Hypothalamus (tissue), 51 donors: ENCODE results near the gene CCR1.
"Not testable (repeated sequence)": the region's sequence is repeated elsewhere in the genome, so short reads cannot be mapped to it uniquely, and the experiment has no call there.

ENCODE experiments used
- DNase-seq, 51 donors: peaks; one replicate each; lab custom pipeline; 2025; lab: John Stamatoyannopoulos, UW

Gene CCR1

DNA sequence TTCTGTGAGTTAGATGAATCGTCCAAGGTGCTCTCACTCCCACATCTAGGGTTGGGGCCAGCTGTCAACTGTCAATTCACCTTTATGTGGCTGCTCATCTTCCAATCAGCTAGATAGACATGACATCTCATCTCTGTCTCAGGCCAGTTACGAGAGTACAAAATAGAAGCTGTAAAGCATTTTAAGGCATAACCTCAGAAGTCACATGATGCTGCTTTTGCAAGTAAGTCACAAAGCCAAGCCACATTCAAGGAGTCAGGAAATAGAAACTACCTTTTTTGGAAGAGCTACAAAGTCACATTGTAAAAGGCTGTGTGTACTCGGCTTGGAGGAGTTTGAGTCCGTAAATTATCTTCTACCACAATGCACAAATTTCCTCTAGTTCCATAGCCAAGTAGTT, 5.1 kb upstream of the CCR1 start:
- DNase-seq: no peak

DNA sequence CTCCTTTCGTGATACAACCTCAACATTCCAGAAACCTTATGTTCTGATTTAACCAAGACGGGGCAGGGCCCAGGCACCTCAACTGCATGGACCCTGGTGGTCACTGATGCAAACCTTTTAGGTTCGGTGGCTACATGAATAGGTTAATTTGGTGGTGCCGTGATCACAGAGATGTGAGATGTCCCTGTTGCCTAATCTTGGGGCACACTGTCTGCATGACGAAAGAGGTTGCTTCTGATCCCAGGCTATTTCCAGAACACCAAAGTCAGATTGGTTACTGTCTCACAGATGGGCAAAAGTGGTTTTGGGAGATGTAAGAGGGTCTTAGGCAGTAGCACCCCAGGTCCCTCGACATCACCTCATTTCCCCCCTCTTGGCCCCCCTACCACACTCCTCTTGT, 4.0 kb upstream of the CCR1 start:
- no peak for DNase-seq

DNA sequence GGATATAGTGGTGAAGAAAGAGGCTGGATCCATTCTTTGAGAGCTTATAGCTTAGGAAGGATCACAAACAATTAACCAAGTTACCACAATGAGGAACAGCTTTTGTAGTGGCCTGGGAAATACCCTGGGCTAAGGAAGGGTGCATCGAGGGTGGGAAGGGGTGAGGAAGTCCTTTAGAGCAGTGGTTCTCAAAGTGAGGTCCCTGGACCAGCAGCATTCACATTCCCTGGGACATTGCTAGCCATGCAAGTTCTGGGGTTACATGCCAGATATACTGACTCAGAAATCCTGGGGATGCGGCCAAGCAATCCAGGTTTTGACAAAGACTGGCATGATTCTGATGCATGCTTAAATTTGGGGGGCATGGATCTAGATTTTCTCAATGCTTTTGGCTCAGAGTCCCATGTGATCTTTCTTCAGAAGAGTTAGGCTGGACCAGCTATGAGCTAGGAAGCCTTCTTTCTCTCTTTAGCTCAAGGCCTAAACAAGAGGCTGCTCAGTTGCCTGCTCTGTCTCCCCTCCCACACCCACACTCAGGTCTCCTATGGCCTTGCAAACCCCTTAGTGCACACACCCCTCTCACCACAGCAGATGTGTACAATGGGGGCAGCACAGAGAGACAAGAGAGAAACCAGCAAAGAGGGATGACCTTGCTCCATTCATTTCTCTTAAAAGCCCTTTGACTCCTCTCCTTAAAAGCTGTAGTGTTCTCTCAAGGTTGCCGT, 1.8 kb upstream of the CCR1 start:
- DNase-seq: no peak

DNA sequence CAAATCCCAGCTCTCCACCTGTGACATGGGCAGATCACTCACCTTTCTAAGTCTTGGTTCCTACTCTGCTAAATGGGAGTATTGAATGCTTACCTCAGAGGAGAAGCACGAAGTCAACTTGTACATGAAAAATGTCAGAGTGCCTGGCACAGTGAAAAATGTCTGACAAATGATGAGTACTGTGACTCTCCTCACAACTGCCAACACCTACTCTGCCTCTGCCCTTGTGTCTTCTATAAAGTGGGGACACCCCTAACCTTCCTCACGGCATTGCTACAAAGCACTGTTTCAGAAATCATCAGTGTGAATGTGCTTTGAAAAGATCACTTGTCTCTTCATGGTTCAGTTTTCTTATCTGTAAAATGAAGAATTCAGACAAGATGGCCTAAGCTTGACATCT, 940 bp upstream of the CCR1 start:
- DNase-seq: no peak

DNA sequence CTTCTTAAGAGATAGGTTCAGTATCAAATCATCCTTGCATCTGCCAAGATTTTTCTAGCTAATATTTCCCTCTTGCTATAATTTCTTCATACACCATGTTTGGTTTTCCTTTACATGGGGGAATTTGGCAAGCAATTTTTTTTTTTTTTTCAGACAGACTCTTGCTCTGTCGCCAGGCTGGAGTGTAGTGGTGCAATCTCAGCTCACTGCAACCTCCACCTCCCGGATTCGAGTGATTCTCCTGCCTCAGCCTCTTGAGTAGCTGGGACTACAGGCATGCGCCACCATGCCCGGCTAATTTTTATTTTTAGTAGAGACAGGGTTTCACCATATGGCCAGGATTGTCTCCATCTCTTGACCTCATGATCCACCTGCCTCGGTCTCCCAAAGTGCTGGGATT, 599 bp downstream of the CCR1 start:
- not testable (repeated sequence) for DNase-seq

DNA sequence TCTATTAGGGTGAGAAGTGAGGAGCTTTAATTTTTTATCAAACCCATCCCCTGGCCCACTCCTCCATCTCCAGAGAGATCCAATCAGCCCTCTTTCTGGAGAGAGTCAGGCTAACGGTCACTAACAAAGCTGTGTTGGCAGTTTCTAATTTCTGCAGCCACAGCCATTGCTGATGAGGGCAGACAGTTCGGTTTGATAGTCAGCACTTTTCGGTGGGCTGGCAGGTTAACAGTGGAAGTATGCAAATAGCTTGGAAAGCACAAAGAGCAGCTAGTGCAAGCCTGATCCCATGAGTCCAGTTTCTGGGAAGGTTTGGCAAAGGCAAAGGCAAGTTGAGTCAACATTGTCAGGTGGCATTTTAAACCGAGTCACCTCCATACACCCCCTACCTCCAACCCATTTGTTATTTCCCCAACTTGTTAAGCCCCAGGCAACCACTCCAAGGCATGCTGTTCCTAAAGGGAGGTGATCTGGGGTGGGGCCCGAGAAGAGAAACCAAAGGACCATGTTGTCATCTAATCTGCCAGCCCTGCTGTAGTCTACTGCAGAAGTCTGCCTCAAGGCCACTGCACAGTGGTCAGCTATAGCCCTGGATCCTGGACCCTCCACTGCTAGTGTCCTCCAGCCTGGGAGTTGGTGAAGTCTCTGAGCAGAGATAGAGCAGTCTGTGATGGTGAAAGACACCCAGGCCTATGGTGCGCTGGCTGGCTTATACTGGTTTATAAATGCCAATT, 1.7 kb downstream of the CCR1 start:
- DNase-seq: peak in 1 of 51 donors; percentile 10

DNA sequence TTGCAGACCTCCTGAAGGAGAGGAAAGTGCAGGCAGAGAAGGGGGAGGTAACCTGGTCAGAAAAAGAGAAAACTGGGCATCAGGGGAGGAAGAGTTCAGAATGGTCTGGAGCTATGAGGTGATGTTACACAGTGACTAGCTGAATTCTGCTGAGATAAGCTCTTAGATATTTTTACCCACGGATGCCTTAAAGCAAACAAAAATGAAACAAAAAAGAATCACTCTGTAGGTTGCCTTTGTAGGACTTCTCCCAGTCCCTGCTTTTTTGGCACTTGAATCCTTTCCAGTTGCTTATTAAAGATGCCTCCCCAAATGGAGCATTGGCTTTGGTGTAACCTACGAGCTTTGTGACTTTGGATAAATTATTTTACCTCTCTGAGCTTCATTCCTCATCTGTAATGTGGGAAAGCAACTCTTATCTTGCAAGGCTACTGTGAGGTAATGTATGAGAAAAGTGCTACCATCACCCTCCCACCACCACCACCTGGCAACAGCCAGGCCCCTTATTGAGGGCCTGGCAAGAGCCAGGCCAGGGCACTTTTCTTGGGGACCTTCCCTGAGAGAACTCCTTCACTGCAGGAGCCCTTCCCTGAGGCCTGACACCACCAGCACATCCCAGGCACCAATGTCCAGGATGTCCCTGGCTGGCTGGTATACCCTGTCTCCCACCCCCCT, 2.7 kb downstream of the CCR1 start:
- no peak for DNase-seq

DNA sequence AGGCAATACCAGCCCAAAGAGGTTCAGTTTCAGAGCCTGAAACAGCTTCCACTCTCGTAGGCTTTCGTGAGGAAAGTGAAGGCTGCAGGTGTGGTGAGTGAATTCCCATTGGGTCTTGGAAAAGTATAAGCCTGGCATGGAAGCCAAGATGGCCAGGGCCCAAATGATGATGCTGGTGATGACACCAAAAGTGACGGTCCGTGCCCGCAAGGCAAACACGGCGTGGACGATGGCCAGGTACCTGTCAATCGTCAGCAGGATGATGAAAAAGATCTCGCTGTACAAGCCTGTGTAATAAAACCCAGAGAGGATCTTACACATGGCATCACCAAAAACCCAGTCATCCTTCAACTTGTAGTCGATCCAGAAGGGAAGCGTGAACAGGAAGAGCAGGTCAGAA, 4.4 kb downstream of the CCR1 start:
- DNase-seq: no peak

DNA sequence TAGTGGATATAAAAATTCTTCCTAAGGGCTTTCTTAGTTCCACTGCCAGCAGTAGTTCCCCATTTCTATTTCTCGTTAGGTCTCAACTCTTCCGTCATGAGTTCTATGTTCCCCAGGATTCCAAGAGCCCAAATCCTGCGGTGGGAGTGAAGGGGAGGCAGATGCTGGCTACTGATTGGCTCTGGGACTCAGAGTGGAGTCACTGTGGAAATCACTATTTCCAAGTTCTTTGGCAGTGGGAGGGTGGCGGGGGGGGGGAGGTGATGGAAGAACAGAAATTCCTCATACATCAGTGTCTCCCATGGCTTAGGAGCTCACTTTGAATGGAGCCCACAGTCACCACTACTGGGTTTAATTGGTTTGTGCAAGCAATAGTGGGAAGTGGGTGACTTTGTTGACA, 5.6 kb downstream of the CCR1 start:
- no peak for DNase-seq

DNA sequence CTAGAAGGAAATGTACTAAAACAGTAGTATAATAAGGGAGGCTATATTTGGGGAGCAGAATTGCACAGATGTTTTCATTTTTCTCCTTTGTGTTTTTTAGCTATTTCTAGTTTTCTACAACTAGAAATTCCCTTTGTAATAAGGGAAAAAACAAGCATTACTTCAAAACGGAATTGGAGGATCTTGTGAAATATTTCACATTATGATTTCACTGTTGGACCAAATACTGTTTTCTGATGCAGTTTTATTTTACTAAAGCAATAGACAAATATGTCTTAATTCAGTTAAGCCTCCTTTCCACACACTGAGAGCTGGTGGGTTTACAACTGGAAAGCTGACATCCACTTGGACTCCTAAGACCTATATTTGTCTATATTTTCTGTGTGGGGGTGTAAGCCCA, 7.3 kb downstream of the CCR1 start:
- DNase-seq: no peak

DNA sequence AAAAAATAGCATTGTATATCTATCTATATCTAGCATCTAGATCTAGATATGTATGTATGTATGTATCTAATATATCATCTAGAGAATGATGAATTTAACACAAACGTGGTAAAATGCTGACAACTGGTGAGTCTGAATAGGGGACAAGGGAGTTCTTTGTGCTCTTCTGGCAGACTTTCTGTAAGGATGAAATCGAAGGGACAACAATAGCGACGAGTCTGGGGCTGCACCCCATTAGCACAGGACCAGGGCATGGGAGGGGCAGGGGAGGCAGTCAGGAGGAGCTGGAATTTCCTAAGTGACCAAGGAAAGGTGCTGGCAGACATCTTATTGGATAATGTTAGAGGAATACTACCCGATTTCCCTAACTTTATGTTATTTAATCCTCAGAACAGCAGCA, 7.9 kb downstream of the CCR1 start:
- DNase-seq: peak in 1 of 51 donors; percentile 12

DNA sequence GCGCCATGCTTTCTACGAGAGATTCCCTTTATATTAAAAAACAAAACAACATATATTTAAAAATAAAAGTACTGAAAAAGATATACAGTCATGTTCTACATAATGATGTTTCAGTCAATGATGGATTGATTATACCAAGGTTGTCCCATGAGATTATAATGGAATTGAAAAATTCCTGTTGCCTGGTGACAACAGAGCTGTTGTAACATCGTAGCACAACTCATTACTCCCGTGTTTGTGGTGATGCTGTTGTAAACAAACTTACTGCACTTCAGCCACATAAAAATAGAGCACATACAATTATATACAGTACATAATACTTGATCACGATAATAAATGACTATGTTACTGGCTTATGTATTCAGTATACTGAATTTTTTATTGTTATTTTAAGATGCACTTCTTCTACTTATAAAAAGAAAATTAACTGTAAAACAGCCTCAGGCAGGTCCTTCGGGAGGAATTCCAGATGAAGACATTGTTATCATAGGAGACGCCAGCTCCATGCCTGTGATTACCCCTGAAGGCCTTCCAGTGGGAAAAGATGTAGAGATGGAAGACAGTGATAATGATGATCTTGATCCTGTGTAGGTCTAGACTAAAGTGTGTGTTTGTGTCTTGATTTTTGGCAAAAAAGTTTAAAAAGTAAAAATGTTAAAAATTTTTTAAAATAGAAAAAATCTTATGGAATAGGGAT, 11.7 kb downstream of the CCR1 start:
- no peak for DNase-seq

DNA sequence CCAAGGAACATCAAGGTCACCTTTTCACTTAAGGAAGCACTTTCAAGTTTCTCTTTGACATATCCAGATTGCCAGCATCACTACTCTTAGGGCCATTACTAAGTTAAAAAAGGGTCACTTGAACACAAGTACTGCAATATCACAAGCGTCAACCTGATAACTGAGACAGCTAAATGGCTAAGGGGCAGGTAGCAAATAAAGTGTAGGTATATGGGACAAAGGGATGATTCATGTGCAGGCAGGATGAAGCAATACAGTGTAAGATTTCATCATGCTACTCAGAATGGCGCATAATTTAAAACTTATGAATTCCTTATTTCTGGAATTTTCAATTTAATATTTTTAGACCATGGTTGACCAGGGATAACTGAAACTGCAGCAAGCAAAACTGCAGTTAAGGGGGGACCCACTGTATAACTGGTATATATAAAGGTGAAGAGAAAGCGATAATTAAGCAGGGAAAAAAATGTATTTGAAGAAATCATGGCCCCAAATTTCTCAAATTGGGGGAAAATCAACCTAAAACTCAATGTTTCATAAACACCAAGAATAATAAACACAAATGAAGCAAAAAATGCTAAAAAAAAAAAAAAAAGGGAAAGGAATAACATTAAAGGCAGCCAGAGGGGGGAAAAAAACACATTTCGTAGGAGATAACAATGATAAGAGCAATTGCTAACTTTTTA, 13.1 kb downstream of the CCR1 start:
- DNase-seq: no peak

DNA sequence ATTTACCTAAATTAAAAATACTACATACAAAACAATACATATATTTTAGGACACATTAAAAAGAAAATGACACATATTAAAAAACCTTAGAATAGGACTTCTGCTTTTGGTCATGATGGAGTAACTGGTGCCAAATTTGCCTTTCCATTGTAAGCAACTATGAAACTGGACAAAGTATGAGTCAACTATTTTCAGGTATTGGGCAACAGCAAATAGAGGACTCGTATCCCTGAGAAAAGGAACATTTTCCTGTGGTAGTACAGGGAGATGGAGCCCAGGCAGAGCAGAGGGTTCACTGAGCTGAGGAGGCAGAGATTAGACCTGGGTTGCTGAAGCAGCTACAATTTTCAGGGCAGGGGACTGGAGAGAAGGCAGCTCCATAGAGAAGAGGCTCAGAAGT, 14.7 kb downstream of the CCR1 start:
- no peak for DNase-seq

DNA sequence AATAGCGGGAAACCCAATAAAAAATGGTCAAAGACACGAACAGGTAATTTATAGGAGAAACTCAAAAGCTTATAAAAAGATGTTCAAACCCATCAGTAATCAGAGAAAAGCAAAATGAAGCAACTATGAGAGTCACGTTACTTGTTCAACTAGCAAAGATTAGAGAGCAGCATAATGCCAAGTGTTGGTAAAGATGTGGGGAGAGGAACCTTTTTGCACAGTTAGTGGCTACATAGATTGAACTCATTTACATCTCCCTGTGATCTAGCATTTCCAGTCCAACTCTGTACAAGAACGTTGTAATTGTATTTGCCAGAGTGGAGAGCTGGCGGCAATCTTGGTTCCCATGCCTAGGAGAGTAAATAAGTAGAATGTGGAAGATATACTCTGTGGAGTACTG, 15.2 kb downstream of the CCR1 start:
- DNase-seq: no peak

DNA sequence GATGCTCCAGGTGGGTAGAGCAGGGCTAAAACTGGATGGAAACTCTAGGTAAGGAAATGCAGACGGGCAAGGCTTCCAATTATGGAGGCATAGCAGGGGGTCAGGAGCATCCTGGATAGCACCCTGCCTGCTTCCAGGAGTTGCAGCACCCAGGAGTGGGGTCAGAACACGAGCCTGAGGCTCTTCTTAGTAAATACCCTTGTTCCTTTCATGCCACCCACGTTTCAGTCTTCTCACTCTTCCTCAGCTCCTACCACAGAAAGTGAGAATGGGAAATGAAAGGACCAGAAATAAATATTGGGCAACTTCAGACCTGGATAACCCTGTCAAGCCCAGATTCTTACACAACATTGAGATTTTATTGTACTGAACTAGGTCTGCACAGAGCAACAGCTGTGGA, 16.4 kb downstream of the CCR1 start:
- DNase-seq: no peak

DNA sequence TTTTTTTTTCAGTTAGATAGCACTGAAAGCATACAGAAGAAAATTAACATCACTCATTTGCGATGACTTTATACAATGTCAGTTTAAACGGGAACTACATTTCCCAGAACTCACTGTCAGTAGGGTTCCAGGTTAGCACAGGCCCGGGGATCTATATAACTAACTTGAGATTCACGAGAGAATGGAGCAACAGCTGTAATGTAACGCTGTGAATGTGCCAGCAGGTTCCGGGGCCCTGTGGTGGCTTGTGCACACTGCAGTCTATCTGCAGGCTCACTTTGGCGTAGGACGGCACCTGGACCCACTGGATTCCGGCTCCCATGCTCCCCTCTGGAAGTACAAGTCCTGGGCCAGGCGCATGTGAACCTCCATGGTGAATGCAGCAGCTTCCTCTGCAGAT, 19.4 kb downstream of the CCR1 start:
- no peak for DNase-seq

DNA sequence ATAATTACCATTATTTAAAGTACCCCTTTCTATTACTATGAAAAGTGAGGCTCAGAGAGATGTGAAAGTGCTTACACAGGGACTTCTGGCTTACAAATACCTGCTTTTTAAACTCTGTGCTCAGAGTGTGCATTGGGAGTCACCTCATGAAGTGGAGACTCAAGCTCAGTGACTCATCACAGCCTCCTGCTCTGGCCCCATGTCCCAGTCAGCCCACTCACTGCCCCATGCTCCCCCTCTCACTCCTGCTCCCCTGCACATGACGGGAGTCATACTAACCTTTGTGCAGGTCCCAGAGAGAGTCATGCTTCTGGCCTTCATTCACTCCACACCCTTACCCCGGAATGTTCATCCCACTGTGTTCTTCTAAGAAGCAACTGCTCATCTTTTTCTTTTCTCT, 20.2 kb downstream of the CCR1 start:
- DNase-seq: no peak

DNA sequence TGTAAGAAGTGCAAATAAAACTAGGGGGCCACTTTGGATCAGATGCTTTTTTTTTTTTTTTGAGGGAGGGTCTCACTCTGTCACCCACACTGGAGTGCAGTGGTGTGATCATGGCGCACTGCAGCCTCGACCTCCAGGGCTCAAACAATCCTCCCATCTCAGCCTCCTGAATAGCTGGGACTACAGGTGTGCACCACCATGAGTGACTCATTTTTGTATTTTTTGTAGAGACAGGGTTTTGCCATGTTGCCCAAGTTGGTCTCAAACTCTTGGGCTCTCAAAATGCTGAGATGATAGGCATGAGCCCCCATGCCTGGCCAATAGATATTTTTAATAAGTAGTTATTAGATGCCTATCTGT, 20.8 kb downstream of the CCR1 start:
- DNase-seq: no peak

DNA sequence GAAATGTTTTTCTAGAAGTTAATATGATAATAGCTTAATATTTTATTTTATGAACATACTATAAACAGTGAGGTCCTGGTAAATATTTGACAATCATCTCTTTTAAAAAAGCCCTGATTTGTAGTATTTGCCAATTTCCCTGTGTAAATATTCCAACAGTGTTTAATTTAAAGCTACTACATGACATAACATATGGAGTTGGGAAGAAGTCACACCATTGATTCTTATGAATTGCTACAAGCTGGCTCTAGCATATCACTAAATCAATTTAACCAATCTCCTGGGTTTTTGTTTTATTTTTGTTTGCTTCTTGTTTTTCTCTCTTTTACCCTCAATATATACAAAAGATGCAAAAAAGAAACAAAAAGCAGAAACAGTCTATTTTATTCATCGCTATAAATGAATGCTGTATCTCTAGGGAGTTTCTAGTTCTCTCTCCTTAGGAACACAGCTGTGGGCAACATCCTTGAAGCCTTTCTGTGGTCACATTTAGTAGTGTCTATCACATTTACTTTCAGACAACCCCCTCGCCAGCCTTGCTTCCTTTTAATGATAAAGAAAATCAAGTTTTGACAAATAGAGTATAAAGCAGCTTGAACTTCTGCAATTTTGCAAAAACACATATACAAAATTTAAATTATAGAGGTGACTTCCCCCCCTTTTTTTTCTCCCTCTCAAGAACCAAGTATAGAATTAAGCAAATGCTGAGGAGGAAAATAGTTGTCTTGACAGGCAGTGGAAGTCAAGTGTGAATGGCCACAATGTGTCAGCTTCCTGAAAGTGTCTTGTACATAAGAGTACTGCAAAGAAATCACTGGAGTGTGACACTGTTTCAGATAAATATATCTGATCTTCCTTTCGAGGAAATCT, 21.4 kb downstream of the CCR1 start:
- no peak for DNase-seq
